HG02981 (cell line): ENCODE results near the gene USF2.

Experiments
- ATAC-seq: cut with Tn5 transposase; IDR thresholded peaks from one replicate; pipeline ENCODE4 v1.9.1; 2021; ENCODE audit warnings: mild to moderate bottlenecking, moderate library complexity; ENCODE audit not compliant: unreplicated experiment

Gene USF2

GRCh38 chr19:35296644-35297514, 28.1 kb downstream of the USF2 start:
- no peak for ATAC-seq

- no peak for ATAC-seq
Measured at GRCh38 chr19:35297515-35297848, 28.7 kb downstream of the USF2 start.

- ATAC-seq = no peak
Measured at GRCh38 chr19:35297922-35298321, 29.2 kb downstream of the USF2 start.

DNA sequence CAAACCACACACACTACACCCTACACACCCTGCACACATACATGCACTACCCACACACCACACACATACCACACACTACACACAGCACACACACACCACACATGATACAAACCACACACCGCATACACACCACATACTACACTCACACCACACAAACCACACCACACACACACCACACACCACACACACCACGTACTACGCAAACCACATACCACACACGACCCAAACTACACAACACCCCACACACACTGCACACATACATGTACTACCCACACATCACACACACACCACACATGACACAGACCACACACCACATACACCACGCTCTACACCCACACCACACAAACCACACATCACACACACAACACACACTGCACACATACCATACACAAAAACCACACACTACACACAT, 29.8 kb downstream of the USF2 start:
- no peak for ATAC-seq

- ATAC-seq = no peak
Measured at GRCh38 chr19:35299523-35300338, 31.0 kb downstream of the USF2 start.

DNA sequence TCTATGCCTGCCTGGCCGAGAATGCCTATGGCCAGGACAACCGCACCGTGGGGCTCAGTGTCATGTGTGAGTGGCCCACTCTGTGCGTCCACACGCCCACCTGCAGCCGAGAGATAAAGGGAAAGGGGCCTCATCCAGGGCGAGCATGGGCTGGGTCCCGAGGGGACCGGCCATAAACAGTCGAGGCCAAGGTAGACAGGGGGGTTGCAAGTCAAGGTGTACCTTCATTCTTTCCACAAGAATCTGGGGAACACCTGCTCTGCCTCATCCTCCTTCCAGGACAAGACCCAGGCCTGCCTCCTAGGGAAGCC, 31.5 kb downstream of the USF2 start:
- ATAC-seq = no peak

DNA sequence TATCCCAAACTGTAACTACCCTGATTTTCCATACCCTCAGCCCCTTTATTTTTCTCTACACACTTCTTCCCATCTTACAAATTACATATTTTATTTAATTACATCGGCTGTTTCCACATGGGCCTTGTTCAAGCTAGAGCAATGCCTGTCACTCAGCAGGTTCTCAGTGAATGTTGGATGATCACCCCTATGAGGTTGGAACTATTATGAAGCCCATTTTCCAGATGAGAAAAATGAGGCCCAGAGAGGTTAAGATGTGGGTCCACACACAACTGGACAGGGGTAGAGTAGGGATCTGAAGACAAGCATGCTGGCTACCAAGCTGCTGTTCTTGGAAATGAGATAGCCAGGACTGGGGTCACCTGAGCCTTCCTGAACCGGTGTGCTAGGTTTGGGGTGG, 33.2 kb downstream of the USF2 start:
- no peak for ATAC-seq

GRCh38 chr19:35302446-35302845, 33.7 kb downstream of the USF2 start:
- no peak for ATAC-seq

GRCh38 chr19:35303357-35303915, 34.7 kb downstream of the USF2 start:
- no peak for ATAC-seq

GRCh38 chr19:35304036-35304435, 35.3 kb downstream of the USF2 start:
- no peak for ATAC-seq

GRCh38 chr19:35305181-35305580, 36.4 kb downstream of the USF2 start:
- ATAC-seq = no peak

DNA sequence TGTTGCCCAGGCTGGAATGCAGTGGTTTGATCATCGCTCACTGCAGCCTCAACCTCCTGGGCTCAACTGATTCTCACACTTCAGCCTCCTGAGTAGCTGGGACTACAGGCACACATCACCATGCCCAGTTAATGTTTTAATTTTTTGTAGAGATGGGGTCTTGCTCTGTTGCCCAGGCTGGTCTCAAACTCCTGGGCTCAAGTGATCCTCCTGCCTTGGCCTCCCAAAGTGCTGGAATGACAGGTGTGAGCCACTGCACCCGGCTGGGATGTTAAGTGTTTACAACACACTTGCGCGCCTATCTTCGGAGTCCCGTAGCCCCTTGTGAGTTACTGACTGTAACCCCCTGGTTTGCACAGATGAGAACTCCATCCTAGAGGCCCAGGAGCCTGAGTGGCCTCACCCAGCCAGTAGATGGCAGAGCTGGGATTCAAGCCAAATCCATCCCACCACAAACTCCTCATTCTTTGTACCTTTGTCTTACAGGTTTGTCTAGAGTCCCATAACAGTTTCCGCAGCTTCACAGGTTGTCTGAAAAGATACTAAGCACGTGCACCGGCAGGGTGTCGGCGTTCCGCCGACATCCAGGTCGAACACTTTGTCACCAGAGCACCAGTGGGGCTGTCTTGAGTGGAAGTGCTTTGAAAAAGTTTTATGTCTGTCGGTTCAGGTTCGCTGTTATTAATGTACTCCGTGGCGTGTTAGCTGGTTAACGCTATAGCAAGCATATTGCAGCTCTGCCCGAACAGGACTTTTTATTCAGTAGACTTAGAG, 37.9 kb downstream of the USF2 start:
- ATAC-seq = no peak

- ATAC-seq = no peak
Measured at GRCh38 chr19:35307931-35308330, 39.2 kb downstream of the USF2 start.

- ATAC-seq = no peak
Measured at GRCh38 chr19:35308910-35309309, 40.1 kb downstream of the USF2 start.

- ATAC-seq = no peak
Measured at GRCh38 chr19:35309481-35310279, 40.9 kb downstream of the USF2 start.

GRCh38 chr19:35310331-35310730, 41.6 kb downstream of the USF2 start:
- no peak for ATAC-seq

GRCh38 chr19:35310811-35311465, 42.2 kb downstream of the USF2 start:
- no peak for ATAC-seq

DNA sequence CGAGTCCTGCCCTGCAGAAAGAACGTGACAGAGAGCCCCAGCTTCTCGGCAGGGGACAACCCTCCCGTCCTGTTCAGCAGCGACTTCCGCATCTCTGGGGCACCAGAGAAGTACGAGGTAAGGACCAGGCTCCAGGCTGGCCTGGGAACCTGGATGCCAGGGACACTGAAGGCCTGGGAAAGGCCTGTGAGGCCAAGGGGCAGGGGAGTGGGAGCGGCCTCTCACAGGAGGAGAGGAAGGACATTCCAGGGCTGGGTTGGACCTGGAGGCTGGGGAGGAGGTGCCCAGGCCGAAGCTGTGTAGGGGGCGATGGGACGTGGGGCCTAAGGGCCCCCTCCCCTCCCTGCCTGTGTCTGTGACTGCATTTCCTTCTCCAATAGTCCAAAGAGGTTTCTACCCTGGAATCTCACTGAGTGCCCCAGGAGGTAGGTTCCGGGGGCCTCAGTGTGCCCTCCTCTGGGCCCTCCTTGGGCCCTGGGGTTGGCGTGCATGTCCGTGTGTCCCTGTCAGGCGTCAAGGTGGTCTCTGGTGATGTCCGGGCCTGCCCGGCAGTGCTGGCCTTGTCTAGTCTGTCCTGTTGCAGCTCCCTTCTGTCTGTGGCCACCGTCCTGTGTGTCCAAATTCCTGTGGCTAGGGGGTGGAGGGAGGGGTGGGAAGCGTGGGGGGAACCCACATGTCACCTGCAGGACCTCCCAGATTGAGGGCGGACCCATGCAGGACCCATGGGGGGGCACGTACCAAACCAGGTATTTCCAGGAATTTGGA, 43.3 kb downstream of the USF2 start:
- no peak for ATAC-seq

GRCh38 chr19:35313587-35313986, 44.8 kb downstream of the USF2 start:
- ATAC-seq = no peak
